NCI-H2227 treated with DMSO at 0.1 percent for 48 hours (cell line): Measurements from ENCODE around the gene FILIP1.

Source experiments
- DNase-seq: peaks from one replicate; lab custom pipeline; 2025; lab: John Stamatoyannopoulos, UW

FILIP1 gene

GRCh38 chr6:75337835-75338580, 155.6 kb downstream of the FILIP1 start:
- no peak for DNase-seq

GRCh38 chr6:75334266-75335040, 159.1 kb downstream of the FILIP1 start:
- no peak for DNase-seq

- DNase-seq = no peak
Measured at GRCh38 chr6:75333676-75334200, 159.9 kb downstream of the FILIP1 start.

- DNase-seq = no peak
Measured at GRCh38 chr6:75331151-75331550, 162.4 kb downstream of the FILIP1 start.

- DNase-seq = no peak
Measured at GRCh38 chr6:75329703-75330102, 163.9 kb downstream of the FILIP1 start.

GRCh38 chr6:75327807-75328206, 165.8 kb downstream of the FILIP1 start:
- DNase-seq = no peak

GRCh38 chr6:75326557-75327258, 166.9 kb downstream of the FILIP1 start:
- DNase-seq = no peak

GRCh38 chr6:75318900-75319299, 174.7 kb downstream of the FILIP1 start:
- DNase-seq = no peak

GRCh38 chr6:75317503-75318206, 175.9 kb downstream of the FILIP1 start:
- no peak for DNase-seq

- DNase-seq = no peak
Measured at GRCh38 chr6:75315978-75316377, 177.6 kb downstream of the FILIP1 start.

- DNase-seq = no peak
Measured at GRCh38 chr6:75308250-75308988, 185.2 kb downstream of the FILIP1 start.

GRCh38 chr6:75307364-75308004, 186.1 kb downstream of the FILIP1 start:
- DNase-seq = no peak

GRCh38 chr6:75306064-75306463, 187.5 kb downstream of the FILIP1 start:
- DNase-seq = no peak

GRCh38 chr6:75305573-75305972, 188.0 kb downstream of the FILIP1 start:
- DNase-seq = no peak

- DNase-seq = no peak
Measured at GRCh38 chr6:75302280-75302679, 191.3 kb downstream of the FILIP1 start.

- no peak for DNase-seq
Measured at GRCh38 chr6:75301537-75301936, 192.1 kb downstream of the FILIP1 start.

GRCh38 chr6:75301088-75301487, 192.5 kb downstream of the FILIP1 start:
- no peak for DNase-seq

GRCh38 chr6:75300531-75300855, 193.1 kb downstream of the FILIP1 start:
- no peak for DNase-seq

GRCh38 chr6:75299801-75300530, 193.6 kb downstream of the FILIP1 start:
- no peak for DNase-seq
